Fibroblast of skin of right quadriceps (primary cell): ENCODE data around the gene ADH5.
"Not testable (repeated sequence)": the region's sequence is repeated elsewhere in the genome, so short reads cannot be mapped to it uniquely, and the experiment has no call there.

ENCODE experiments used
- DNase-seq: peaks from one replicate; pipeline ENCODE4 v3.0.0-alpha.2; 2013

The ADH5 gene

GRCh38 chr4:99028187-99028586 lies 60.4 kb downstream of the ADH5 start:
- peak; percentile 19 for DNase-seq

DNA sequence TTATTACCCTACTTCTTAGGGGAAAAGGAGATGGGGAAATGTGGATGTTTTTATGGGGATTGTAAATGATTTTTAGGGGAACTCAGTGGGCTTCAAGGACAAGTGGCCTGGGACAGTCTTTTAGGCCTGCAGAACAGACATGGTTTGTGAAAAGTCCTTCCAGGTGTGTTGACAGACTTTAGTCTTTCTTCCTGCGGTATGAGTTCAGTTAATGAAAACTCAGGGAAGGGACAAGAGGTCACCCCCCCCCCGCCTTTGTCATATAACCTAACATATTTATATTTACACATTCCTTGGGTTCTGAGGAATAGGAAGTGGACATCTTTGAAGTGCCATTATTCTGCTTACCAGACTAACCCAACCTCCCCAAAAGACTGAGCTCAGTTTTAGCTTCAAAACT lies 61.3 kb downstream of the ADH5 start:
- DNase-seq, result no peak

DNA sequence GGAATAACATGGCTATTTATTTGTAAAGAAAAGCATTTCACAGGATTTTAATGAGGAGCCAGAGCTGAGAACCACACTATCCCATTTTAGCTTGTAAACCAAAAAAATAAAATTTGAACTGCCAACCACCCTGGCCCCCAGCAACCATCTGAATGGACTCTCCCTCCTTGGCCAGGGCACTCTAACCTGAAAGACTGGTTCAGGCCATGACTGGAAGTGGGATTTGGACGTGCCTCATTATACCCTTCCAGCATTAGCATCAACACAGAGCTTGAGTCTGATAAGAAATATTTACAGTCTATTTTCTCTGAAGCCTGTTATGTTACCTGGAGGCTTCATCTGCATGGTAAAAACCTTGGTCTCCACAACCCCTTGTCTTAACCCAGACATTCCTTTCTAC lies 63.1 kb downstream of the ADH5 start:
- no peak for DNase-seq

DNA sequence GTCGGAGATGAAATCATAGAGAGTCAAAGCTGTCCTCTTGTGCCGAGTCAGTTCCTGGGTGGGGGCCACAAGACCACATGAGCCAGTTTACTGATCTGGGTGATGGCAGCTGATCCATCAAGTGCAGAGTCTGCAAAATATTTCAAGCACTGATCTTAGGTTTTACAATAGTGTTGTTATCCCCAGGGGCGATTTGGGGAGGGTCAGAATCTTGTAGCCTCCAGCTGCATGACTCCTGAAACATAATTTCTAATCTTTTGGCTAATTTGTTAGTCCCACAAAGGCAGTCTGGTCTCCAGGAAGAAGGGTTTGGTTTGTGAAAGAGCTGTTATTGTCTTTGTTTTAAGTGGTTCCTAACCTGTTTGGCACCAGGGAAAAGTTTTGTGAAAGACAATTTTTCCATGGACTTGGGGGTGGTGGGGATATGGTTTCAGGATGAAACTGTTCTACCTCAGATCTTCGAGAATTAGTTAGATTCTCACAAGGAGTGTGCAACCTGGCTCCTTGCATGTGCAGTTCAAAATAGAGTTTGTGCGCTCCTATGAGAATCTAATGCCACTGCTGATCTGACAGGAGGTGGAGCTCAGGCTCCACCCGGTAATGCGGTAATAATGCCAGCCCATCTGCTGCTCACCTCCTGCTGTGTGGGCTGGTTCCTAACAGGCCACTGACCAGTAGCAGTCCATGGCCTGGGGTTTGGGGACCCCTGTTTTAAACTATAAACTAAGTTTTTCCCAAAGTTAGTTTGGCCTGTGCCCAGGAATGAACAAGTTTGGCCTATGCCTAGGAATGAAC lies 63.9 kb downstream of the ADH5 start:
- no peak for DNase-seq

DNA sequence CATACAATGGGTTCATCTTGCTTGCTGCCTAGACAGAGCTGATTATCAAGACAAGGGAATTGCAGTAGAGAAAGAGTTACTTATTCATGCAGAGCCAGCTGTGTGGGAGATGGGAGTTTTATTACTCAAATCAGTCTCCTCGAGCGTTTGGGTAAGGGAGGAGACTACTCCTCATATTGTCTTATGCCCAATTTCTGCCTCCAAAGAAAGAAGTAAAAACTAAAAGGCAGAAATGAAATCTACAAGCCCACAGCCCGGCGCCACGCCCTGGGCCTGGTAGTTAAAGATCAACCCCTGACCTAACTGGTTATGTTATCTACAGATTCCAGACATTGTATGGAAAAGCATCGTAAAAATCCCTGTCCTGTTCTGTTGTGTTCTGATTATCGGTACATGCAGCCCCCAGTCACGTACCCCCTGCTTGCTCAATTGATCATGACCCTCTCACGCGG lies 64.8 kb downstream of the ADH5 start:
- DNase-seq, result not testable (repeated sequence)

GRCh38 chr4:99022566-99022965 lies 66.0 kb downstream of the ADH5 start:
- DNase-seq, result no peak

GRCh38 chr4:99021386-99021785 lies 67.2 kb downstream of the ADH5 start:
- no peak for DNase-seq
